ENCODE data around the gene AARSD1.

Gene AARSD1

GRCh38 chr17:42992872-42993271, 28.6 kb upstream of the AARSD1 start:
- TF ChIP-seq CTCF (IDR thresholded peaks at IDR 0.05; ENCODE audit: unreplicated experiment in 3 of 3): no peak
- H3K36me3 Mint-ChIP-seq (ENCODE audit: low read depth): peaks cover 41% of the 10 kb centered on the region
- H3K27me3 Mint-ChIP-seq (ENCODE audit: low read depth): no peaks in the 10 kb centered on the region
- H3K27ac Mint-ChIP-seq: no peak overlapping the region
- H3K4me3 Mint-ChIP-seq: no peak overlapping the region
- H3K9me3 Mint-ChIP-seq: no peaks in the 10 kb centered on the region
- peaks cover 3% of the 10 kb centered on the region for H3K4me1 Mint-ChIP-seq

DNA sequence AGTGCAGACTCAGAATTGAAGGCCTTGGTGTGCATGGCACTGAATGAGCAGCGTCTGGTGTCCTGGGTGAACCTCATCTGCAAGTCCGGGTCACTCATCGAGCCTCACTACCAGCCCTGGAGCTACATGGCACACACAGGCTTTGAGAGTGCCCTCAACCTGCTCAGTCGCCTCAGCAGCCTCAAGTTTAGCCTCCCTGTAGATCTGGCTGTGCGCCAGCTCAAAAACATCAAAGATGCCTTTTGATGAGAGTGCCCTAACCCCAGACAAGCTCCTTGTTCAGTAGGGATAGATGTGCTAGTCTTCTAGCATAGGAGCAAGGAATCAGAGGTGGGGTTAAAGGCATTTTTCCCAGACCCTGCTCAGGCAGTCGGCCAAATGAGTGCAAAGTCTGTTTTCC, 27.2 kb upstream of the AARSD1 start:
- peaks cover 51% of the 10 kb centered on the region for H3K36me3 Mint-ChIP-seq (ENCODE audit: low read depth)
- no peak overlapping the region for H3K27ac Mint-ChIP-seq
- H3K27me3 Mint-ChIP-seq (ENCODE audit: low read depth): no peaks in the 10 kb centered on the region
- no peak for TF ChIP-seq CTCF (IDR thresholded peaks at IDR 0.05; ENCODE audit: unreplicated experiment in 3 of 3)
- no peak overlapping the region for H3K4me3 Mint-ChIP-seq
- H3K4me1 Mint-ChIP-seq: no peaks in the 10 kb centered on the region
- H3K9me3 Mint-ChIP-seq: no peaks in the 10 kb centered on the region

DNA sequence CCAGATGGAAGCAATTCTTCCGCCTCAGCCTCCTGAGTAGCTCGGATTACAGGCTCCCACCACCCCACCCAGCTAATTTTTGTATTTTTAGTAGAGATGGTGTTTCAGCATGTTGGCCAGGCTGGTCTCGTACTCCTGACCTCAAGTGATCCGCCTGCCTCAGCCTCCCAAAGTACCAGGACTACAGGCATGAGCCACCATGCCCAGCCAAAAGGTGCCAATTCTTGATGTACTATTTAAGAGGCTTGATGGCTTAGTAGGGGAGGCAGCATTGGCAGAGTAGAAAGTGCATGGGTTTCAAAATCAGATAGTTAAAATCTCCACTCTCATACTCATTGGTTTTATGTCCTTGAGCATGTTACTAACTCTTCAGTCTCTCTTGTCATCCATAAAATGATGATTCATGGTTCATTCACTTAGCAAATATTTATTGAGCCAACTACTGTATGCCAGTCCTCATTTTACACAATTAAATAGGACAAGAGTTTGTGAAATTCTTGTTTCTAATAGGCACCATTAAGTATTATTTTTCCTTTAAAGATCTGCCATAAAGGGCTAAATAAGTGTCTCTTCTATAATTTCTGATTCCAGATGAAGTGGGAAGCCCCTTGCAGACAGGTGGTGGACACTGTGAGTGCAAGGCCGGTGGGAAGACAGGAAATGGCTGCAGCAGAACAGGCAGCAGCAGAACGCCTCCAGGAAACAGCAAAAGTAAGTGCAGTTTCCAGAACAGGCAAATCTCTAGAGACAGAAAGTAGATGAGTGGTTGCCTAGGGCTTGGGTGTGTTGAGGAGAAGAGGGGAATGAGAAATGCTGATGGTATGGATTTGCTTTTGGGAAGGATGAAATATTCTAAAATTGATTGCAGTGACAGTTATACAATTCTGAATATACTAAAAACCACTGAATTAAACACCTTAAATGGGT, 25.7 kb upstream of the AARSD1 start:
- no peaks in the 10 kb centered on the region for H3K27me3 Mint-ChIP-seq (ENCODE audit: low read depth)
- H3K9me3 Mint-ChIP-seq: no peaks in the 10 kb centered on the region
- no peak overlapping the region for H3K27ac Mint-ChIP-seq
- H3K36me3 Mint-ChIP-seq (ENCODE audit: low read depth): peaks cover 62% of the 10 kb centered on the region
- H3K4me1 Mint-ChIP-seq: no peaks in the 10 kb centered on the region
- no peak for TF ChIP-seq CTCF (IDR thresholded peaks at IDR 0.05; ENCODE audit: unreplicated experiment in 3 of 3)
- no peak overlapping the region for H3K4me3 Mint-ChIP-seq

DNA sequence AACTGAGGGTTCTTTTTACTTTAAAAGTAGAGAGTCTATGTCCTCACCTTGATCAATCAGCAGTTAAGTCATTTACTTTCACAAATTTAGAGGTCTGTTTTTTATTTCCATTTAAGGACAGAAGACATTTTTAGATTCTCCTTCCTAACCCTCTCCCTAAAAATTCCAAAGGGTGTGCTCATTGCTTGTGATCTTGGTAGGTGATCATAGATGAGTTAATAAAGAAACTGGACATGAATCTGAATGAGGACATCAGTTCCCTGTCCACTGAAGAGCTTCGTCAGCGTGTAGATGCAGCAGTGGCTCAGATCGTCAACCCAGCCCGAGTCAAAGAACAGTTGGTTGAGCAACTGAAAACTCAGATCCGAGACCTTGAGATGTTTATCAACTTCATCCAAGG, 24.9 kb upstream of the AARSD1 start:
- Mint-ChIP-seq H3K27me3 (ENCODE audit: low read depth) (no peaks in the 10 kb centered on the region), H3K4me1 (no peaks in the 10 kb centered on the region), H3K9me3 (no peaks in the 10 kb centered on the region), H3K36me3 (ENCODE audit: low read depth) (peaks cover 66% of the 10 kb centered on the region), H3K27ac (no peak overlapping the region), H3K4me3 (no peak overlapping the region)
- no peak for TF ChIP-seq CTCF (IDR thresholded peaks at IDR 0.05; ENCODE audit: unreplicated experiment in 3 of 3)

GRCh38 chr17:42985225-42985624, 21.0 kb upstream of the AARSD1 start:
- Mint-ChIP-seq H3K4me3 (no peak overlapping the region), H3K27ac (no peak overlapping the region)

More at GRCh38 chr17:42985225-42985624, 21.0 kb upstream of the AARSD1 start:
- Mint-ChIP-seq H3K4me1 (peaks cover 14% of the 10 kb centered on the region), H3K27me3 (ENCODE audit: low read depth) (no peaks in the 10 kb centered on the region), H3K9me3 (no peaks in the 10 kb centered on the region), H3K36me3 (ENCODE audit: low read depth) (peaks cover 49% of the 10 kb centered on the region)
- no peak for TF ChIP-seq CTCF (IDR thresholded peaks at IDR 0.05; ENCODE audit: unreplicated experiment in 3 of 3)

Data from nephron (organoid).